Fibroblast of villous mesenchyme (primary cell): Measurements from ENCODE around the gene MT1G. TPM values are rescaled to one million over a fixed set of nuclear protein-coding genes. Genes with fewer than 3 reads are reported as not detected.
"Not testable (repeated sequence)": the region's sequence is repeated elsewhere in the genome, so short reads cannot be mapped to it uniquely, and the experiment has no call there.

Source experiments
- DNase-seq: peaks from one replicate; pipeline ENCODE4 v3.0.0-alpha.2; 2010; ENCODE audit warnings: low read depth
- H3K4me3 ChIP-seq: 2 replicates; pipeline ENCODE4 v1.5.1; 2011; ENCODE audit warnings: low read depth, mild to moderate bottlenecking, low read length
- CTCF ChIP-seq: IDR thresholded peaks from 2 replicates; pipeline ENCODE4 v1.5.1; 2012; ENCODE audit warnings: low read depth, mild to moderate bottlenecking, low read length; ENCODE audit not compliant: insufficient read depth
- total RNA-seq: library from RNA; depleted of rRNA; stranded (reverse); fragments of >200 nt; gene quantifications from 2 replicates; pipeline ENCODE4 v1.2.3, GENCODE V29; 2012

MT1G gene
- total RNA-seq, 1 donor: not detected

DNA sequence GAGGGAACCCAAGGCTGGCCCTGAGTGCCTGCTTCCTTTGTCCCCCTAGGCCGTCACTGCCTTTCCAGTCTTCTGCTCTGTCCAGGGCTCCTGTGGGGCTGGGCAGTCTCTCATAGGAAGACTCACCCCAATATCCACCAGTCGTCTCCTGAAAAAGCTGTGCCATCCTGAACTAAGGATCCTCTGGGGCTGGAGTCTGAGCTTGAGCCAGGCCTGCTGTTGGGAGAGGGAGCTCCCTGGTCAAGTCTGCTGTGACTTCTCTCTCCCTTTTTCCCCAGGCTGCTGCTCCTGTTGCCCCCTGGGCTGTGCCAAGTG lies 2.7 kb upstream of the MT1G start:
- H3K4me3 ChIP-seq: no peak overlapping the region
- DNase-seq: no peak
- no peak for TF ChIP-seq CTCF

DNA sequence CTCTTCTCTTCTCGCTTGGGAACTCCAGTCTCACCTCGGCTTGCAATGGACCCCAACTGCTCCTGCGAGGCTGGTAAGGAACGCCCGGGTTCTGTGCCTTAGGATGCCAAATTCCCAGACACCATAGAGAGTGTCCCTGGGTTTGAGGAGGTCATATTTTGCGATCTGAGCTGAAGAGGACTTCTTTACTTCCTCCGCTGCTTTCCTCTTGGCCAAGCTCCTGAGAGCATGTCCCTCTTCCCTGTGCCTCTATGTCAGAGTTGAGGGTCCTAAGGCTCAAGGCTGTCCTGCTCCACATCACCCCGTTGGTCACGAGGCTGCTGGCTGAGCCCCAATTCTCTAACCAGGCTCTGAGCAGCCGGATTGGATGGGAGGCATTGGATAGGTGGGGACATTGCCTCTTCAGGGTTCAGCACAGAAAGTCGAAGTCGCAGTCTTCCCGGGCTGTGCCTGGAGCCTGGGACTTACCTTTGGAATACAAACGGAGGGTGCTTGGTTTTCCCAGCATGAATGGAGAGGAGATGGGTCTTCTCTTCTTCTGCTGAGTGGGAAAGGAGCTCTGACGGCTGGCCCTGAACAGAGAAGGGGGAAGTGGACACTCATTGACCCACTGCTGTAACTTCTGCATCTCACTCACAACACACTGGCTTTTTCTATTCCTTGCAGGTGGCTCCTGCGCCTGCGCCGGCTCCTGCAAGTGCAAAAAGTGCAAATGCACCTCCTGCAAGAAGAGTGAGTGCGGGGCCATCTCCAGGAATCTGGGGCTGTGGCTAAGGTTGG lies 2.2 kb upstream of the MT1G start:
- no peak overlapping the region for H3K4me3 ChIP-seq
- no peak for TF ChIP-seq CTCF
- DNase-seq: no peak

DNA sequence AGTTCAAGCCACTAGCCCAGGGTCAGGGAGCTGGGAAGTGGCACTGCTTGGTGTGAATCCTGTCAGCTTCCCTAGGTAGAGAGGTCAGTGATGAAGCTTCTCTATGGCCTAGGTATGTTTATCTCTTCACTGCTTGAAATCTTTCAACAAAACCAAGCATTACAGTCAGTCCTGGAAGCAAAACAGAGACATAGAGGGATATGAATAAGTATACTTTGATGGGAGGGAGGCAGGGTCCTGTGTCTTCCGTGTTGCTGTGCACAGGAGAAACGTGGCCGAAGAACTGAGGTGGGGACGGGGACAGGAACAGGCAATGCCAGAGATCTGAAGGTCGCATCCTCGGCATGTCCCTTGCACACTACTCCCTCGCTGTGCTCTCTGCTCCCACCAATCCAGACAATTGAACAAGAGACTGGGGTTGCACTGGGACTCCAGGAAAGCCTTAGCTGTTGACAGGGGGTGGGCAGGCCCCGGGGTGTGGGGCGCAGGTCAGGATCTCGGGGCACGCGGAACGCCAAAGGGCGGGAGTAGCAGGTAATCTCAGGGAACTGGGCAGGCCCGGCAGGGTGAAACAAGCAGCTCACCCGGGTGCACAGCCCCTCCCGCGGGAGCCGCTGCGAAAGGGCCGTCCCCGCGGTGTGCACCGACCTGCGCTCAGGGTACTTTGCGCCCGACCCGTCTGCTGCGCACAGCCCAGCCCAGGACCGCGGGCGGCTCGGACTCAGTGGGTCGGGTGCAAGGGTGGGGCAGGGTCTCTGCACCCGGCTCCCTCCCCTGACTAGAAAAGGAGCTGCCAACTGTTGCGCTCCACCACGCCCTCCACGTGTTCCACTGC lies 1.4 kb upstream of the MT1G start, which contains the start of gene MT1H:
TSS of gene MT1H (plus strand) at position 810 of the 835 bp plus-strand sequence. CDS start 71 bp downstream, outside the sequence.
- no peak within 1 kb of the TSS for H3K4me3 ChIP-seq
- TF ChIP-seq CTCF: no peak
- no peak for DNase-seq

- not testable (repeated sequence) for DNase-seq, H3K4me3 ChIP-seq
These were observed 2.3 kb downstream of the MT1G start for GRCh38 chr16:56665286-56666261.

DNA sequence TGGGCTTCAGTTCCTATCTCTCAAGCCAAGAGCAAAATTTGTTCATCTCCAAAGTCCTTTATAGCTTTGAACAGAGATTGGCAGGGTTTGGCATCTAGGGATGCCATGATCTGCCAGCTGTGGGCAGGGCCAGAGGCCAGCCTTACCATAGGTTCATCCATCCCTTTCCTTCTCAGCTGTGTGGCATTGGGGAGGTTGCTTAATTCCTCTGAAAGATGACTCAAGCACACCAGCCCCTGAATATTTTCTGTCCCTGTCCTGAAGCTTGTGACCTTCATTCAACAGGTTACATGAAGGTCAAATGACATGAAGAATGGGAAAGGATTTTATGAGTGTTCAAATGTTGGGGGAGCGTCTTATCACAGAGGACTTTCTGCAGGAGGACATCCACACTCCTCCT lies 3.4 kb downstream of the MT1G start:
- DNase-seq: no peak
- no peak overlapping the region for H3K4me3 ChIP-seq
- TF ChIP-seq CTCF: no peak

- DNase-seq: no peak
- TF ChIP-seq CTCF: no peak
- H3K4me3 ChIP-seq: no peak overlapping the region
These were observed 5.2 kb downstream of the MT1G start for GRCh38 chr16:56662357-56663354.
